HFF-Myc (cell line): ENCODE measurements around the gene NAV2.

Source experiments
- DNase-seq: peaks from one replicate; pipeline ENCODE4 v3.0.0-alpha.2; 2011; ENCODE audit warnings: low read depth; ENCODE audit errors: extremely low read depth
- H3K4me3 ChIP-seq: replicated peaks from 2 replicates; pipeline ENCODE4 v1.5.1; 2011; ENCODE audit warnings: low read depth, mild to moderate bottlenecking, control low read depth, low read length
- TF ChIP-seq, protein P1 (sequence below): IDR thresholded peaks from 2 replicates; pipeline ENCODE4 v1.5.1; 2012; ENCODE audit warnings: mild to moderate bottlenecking, low read depth, low read length, control low read depth; ENCODE audit errors: missing control alignments

NAV2 gene

DNA sequence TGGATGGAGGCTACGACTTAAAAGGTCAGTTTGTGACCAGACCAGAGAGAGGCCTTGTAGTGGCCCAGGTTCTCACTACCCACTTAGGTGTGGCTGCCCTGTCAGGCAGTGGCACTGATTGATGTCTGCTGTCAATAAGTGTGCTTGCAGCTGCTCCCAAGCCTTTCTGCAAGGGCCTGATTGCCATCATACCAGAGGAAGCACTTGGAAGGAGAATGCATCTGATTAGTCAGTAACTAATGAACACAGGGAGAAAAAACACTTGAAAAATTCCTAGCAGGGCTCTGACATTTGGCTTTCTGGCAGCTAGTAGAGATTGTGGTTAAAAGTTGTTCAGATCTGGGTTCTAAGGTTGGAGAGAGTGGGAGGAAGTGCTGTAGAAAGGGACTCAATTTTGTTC is 107.5 kb downstream of the NAV2 start:
- H3K4me3 ChIP-seq = no peak overlapping the region
- TF ChIP-seq, protein P1, sequence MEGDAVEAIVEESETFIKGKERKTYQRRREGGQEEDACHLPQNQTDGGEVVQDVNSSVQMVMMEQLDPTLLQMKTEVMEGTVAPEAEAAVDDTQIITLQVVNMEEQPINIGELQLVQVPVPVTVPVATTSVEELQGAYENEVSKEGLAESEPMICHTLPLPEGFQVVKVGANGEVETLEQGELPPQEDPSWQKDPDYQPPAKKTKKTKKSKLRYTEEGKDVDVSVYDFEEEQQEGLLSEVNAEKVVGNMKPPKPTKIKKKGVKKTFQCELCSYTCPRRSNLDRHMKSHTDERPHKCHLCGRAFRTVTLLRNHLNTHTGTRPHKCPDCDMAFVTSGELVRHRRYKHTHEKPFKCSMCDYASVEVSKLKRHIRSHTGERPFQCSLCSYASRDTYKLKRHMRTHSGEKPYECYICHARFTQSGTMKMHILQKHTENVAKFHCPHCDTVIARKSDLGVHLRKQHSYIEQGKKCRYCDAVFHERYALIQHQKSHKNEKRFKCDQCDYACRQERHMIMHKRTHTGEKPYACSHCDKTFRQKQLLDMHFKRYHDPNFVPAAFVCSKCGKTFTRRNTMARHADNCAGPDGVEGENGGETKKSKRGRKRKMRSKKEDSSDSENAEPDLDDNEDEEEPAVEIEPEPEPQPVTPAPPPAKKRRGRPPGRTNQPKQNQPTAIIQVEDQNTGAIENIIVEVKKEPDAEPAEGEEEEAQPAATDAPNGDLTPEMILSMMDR = no peak
- no peak for DNase-seq

DNA sequence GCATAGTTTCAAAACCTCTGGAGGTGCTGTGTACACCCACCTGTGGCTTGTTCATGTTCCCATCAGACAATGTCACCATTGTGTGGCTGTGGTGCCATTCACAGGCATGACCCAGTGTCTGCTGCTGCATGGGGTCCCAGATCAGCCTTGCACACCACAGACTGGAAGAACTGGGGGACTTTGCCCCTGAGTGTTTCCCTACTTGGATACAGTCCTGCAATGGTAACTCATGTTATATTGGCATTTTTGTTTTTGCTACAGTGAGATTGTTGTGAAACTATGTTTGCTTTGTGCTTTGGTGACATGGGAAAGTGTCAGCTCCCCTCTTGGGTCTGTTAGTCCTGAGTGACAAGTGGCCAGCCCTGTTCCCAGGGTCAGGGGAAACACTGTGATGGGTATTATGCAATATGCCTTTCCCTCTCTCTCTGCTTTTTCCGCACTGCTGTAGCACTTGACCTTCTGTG is 108.8 kb downstream of the NAV2 start:
- H3K4me3 ChIP-seq = no peak overlapping the region
- TF ChIP-seq, protein P1 = no peak
- DNase-seq = no peak

DNA sequence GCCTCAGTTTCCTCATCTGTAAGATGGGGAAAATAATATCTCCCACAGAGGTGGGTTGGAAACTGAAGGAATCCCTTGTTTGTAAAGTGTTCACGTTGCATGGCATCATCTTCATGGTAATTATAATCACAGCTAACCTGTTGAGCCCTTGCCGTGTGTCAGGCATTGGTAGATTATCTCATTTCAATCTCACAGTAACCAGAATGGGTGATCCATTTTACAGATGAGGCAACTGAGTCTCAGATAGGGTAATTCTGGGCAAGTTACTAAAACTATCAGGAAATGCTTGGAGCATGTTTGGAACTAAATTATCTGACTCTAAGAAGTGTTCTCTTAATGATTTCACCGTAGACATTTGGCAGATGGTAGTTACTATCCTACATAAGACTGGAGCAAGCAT is 109.4 kb downstream of the NAV2 start:
- no peak for DNase-seq
- TF ChIP-seq, protein P1 = no peak
- H3K4me3 ChIP-seq = no peak overlapping the region

- TF ChIP-seq, protein P1 = no peak
Observed at GRCh38 chr11:19822531-19822930, 109.9 kb downstream of the NAV2 start.

GRCh38 chr11:19826606-19827005 is 114.0 kb downstream of the NAV2 start:
- H3K4me3 ChIP-seq = no peak overlapping the region
- TF ChIP-seq, protein P1 = no peak

More at GRCh38 chr11:19822531-19822930, 109.9 kb downstream of the NAV2 start:
- DNase-seq = no peak
- no peak overlapping the region for H3K4me3 ChIP-seq

GRCh38 chr11:19827399-19828135 is 114.9 kb downstream of the NAV2 start:
- TF ChIP-seq, protein P1 = no peak
- no peak for DNase-seq
- no peak overlapping the region for H3K4me3 ChIP-seq

More at GRCh38 chr11:19826606-19827005, 114.0 kb downstream of the NAV2 start:
- DNase-seq = no peak
